Measurements from ENCODE around the gene SLC44A3. TPM values are rescaled to one million over a fixed set of nuclear protein-coding genes. Genes with fewer than 3 reads are reported as not detected.

Gene SLC44A3
- total and polyA plus RNA-seq, 2 of the 8 experiments (the other 6 are each of a cell fraction or from before 2014, with no cell fraction given), result 4.2 to 5.0 TPM

DNA sequence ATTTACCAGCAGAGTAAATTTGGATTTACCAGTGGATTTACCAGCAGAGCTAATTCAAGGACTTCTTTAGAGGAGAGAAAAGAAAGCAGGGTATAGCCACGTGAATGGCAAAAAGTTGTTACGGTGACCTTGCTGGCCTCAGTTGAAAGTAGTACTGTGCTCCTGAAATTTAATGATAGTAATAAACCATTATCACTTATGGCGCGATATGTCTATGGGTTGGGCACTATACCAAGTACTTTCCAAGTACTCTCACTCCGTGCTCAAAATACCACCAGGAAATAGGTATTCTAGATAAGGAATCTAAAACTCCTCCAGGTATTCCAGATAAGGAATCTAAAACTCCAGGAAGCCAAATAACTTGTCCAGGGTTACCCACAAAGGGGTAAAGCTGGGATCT is 35.8 kb downstream of the SLC44A3 start (continued):
- no peak for TF ChIP-seq RBBP5 (IDR thresholded peaks at IDR 0.05; ENCODE audit: borderline replicate concordance, low read depth, low read length)
- TF ChIP-seq CEBPB (IDR thresholded peaks at IDR 0.05; ENCODE audit: low read depth, low read length), result no peak
- no peak for TF ChIP-seq SIRT6 (IDR thresholded peaks at IDR 0.05; ENCODE audit: low read length)
- no peak for TF ChIP-seq SRF (IDR thresholded peaks at IDR 0.05; ENCODE audit: low read depth, low read length)
- TF ChIP-seq TAF7 (optimal IDR thresholded peaks at IDR 0.05; ENCODE audit: borderline replicate concordance, low read depth, low read length), result no peak
- TF ChIP-seq TAF1 (IDR thresholded peaks at IDR 0.05; ENCODE audit: low read depth, low read length), result no peak

Data from H1 (cell line).